ENCODE results near the gene LONP1. TPM values are rescaled to one million over a fixed set of nuclear protein-coding genes. Genes with fewer than 3 reads are reported as not detected.

Gene LONP1
- total and polyA plus RNA-seq, 9 donors, result 25.5 to 77.2 (median 51.4) TPM

DNA sequence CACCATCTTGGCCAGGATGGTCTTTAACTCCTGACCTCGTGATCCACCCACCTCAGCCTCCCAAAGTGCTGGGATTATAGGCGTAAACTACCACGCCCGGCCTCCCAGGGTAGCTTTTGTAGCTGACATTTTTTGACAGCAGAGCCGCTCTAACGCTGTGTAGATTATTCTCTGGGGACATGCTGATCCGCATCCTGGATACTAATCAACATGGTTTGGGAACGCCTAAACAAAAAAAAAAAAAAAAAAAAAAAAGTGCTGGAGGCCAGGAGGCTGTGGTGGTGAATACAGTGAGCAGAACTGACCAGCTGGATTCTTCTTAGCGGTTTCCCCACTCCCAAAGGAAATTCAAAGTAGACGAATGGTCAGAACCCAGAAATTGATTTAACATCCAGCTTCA, 5.1 kb downstream of the LONP1 start:
- no peak for DNase-seq
- Histone ChIP-seq H3K4me1 (ENCODE audit: insufficient read depth) (peaks cover 7% of the 10 kb centered on the region), H3K4me3 (no peak overlapping the region), H3K36me3 (no peaks in the 10 kb centered on the region), H3K27me3 (no peaks in the 10 kb centered on the region), H3K27ac (no peak overlapping the region), H3K9me3 (no peaks in the 10 kb centered on the region)
- 87 to 88% (median 87%) methylated on average over 10 of the region's 10 CpGs for WGBS, 3 donors
- intact Hi-C loops (cut with DNase I), result no loop called here
- TF ChIP-seq POLR2A (IDR thresholded peaks at IDR 0.05), result no peak
- TF ChIP-seq, protein P1, sequence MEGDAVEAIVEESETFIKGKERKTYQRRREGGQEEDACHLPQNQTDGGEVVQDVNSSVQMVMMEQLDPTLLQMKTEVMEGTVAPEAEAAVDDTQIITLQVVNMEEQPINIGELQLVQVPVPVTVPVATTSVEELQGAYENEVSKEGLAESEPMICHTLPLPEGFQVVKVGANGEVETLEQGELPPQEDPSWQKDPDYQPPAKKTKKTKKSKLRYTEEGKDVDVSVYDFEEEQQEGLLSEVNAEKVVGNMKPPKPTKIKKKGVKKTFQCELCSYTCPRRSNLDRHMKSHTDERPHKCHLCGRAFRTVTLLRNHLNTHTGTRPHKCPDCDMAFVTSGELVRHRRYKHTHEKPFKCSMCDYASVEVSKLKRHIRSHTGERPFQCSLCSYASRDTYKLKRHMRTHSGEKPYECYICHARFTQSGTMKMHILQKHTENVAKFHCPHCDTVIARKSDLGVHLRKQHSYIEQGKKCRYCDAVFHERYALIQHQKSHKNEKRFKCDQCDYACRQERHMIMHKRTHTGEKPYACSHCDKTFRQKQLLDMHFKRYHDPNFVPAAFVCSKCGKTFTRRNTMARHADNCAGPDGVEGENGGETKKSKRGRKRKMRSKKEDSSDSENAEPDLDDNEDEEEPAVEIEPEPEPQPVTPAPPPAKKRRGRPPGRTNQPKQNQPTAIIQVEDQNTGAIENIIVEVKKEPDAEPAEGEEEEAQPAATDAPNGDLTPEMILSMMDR (IDR thresholded peaks at IDR 0.05), result no peak

DNA sequence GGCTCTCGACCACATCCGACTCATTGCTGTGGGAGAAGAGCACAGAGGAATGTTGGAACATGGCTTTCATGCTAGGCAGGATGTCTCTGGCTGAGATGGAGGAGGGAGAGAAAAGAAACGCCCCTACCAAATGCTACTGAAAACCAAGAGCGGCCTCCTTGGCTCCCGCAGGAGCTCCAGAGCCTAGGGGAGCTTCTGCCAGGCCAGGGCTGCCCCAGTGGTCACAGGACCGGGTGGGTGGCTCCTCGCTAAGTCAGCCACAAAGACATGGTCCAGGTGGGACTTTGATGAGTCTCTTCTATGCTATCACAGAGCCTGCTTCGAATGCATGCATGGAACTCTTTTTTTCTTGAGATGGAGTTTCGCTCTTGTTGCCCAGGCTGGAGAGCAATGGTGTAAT, 6.7 kb downstream of the LONP1 start:
- WGBS, 3 donors, result 87 to 91% (median 90%) methylated on average over 9 of the region's 9 CpGs

DNA sequence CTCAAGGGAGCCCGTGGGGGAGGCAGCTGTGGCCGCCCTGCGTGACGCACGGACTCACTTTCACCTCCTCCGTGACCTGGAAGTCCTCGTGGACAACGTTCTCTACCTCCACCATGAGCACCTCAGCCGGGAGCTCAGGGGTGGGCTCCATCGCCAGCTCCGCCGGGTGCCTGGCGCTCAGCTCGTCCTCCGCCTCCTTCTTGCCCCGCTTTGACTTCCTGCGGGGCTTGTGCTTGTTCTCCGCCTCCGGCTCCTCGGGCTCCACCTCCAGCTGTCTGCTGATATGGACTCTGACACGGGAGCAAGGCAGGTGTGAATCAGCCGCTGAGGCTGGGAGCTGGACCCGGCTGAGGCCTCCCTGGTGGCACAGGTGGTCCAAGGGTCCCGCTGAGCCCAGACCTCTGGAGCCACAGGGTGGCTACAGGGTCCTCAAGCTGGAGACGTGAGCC, 8.2 kb downstream of the LONP1 start:
- H3K27me3 ChIP-seq, result no peaks in the 10 kb centered on the region
- no peaks in the 10 kb centered on the region for H3K4me1 ChIP-seq (ENCODE audit: insufficient read depth)
- H3K27ac ChIP-seq, result no peak overlapping the region
- H3K4me3 ChIP-seq, result no peak overlapping the region
- DNase-seq, result no peak
- WGBS, 3 donors, result 74 to 83% (median 77%) methylated on average over 25 of the region's 25 CpGs
- intact Hi-C loops (cut with DNase I), result no loop called here
- no peaks in the 10 kb centered on the region for H3K36me3 ChIP-seq
- no peaks in the 10 kb centered on the region for H3K9me3 ChIP-seq
- TF ChIP-seq POLR2A (IDR thresholded peaks at IDR 0.05), result no peak
- no peak for TF ChIP-seq EP300 (IDR thresholded peaks at IDR 0.05)
- TF ChIP-seq, protein P1 (IDR thresholded peaks at IDR 0.05), result no peak

More for the DNA sequence above, 6.7 kb downstream of the LONP1 start:
- no peak overlapping the region for H3K4me3 ChIP-seq
- no peaks in the 10 kb centered on the region for H3K4me1 ChIP-seq (ENCODE audit: insufficient read depth)
- H3K27ac ChIP-seq, result no peak overlapping the region
- H3K36me3 ChIP-seq, result no peaks in the 10 kb centered on the region
- H3K27me3 ChIP-seq, result no peaks in the 10 kb centered on the region
- intact Hi-C loops (cut with DNase I), result no loop called here
- DNase-seq, result no peak
- no peak for TF ChIP-seq EP300 (IDR thresholded peaks at IDR 0.05)
- TF ChIP-seq, protein P1 (IDR thresholded peaks at IDR 0.05), result no peak
- no peaks in the 10 kb centered on the region for H3K9me3 ChIP-seq

DNA sequence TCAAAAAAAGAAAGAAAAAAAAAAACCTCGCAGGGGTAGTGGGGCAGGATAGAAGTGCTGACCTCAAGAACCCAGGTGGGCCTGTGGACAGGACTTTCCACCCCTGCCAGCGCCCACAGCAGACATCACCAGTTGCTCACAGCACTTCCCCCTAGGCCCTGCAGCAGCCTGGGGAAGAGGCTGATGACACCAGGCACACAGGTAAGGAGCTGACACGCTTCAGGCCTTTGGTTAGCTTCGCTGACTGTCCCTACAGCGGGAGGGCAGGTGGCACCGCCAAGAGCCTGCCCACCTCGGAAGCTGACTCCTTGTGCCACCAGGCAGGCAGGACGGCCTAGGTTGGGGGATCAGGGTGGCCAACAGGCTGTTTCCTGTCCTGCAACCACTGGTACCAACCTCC, 8.9 kb downstream of the LONP1 start:
- intact Hi-C loops (cut with DNase I), result no loop called here
- no peak overlapping the region for H3K4me3 ChIP-seq
- no peaks in the 10 kb centered on the region for H3K4me1 ChIP-seq (ENCODE audit: insufficient read depth)
- no peak overlapping the region for H3K27ac ChIP-seq
- 89 to 93% (median 93%) methylated on average over 8 of the region's 8 CpGs for WGBS, 3 donors
- H3K9me3 ChIP-seq, result no peaks in the 10 kb centered on the region
- TF ChIP-seq, protein P1 (IDR thresholded peaks at IDR 0.05), result no peak
- TF ChIP-seq POLR2A (IDR thresholded peaks at IDR 0.05) (no peak), EP300 (IDR thresholded peaks at IDR 0.05) (no peak)
- H3K27me3 ChIP-seq, result no peaks in the 10 kb centered on the region
- DNase-seq, result no peak
- no peaks in the 10 kb centered on the region for H3K36me3 ChIP-seq
